Measurements from ENCODE around the gene POLR2E. TPM values are rescaled to one million over a fixed set of nuclear protein-coding genes. Genes with fewer than 3 reads are reported as not detected.
"Not testable (repeated sequence)": the region's sequence is repeated elsewhere in the genome, so short reads cannot be mapped to it uniquely, and the experiment has no call there.

The POLR2E gene
- total RNA-seq, 2 donors from 2014 or later = 63.8 to 81.4 TPM

DNA sequence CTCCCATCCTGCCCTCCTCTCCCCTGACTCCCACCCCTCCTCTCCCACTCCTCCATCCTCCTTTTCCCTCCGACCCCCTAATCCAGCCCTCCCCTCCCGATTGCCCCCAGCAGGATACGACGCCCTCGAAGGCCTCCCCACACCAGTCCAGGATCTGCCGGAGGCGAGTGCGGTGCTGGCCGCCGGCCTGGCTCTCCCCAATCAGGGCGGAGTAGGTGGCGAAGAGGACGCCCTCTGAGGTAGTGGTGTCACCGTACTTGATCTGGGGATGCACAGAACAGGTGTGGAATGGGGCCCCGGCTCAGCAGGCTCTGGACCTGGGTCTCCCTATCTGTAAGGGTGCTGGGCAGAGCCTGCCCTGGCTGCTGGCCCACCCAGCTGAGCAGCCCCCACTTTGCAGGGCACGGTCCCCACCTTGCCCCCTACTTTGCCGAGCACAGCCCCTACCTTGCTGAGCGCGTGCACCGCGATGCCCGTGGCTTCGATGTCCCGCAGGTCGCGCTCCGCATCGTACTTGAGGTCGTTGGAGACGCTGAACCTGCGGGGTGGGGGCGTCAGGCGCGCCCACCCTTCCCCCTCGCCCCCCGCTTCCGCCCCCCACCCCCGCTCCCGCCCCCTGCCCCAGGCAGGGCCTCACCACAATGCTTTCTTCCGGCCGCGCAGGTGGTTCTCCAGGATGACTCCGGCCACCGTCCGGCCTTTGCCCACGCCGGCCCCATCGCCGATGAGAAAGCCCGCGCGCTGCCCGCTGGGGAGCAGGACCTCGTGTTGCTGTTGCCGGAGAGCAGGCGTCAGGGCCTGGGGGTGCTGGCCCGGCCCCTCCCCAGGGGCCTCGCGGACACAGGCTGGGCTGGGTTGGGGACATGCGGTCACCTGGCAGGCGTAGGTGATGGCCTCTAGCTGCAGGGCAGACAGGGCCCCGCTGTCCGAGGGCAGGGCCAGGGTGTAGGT lies 27.1 kb upstream of the POLR2E start:
- Mint-ChIP-seq H3K4me1 (peaks cover 5% of the 10 kb centered on the region), H3K27me3 (no peaks in the 10 kb centered on the region), H3K27ac (no peak overlapping the region), H3K4me3 (no peak overlapping the region), H3K36me3 (ENCODE audit: low read depth) (no peaks in the 10 kb centered on the region)
- no peak for DNase-seq
- no peak for ATAC-seq
- no peaks in the 10 kb centered on the region for H3K9me3 ChIP-seq (ENCODE audit: control insufficient read depth, low read length, poor library complexity, severe bottlenecking)

GRCh38 chr19:1121395-1121794 lies 26.2 kb upstream of the POLR2E start:
- DNase-seq = no peak
- Mint-ChIP-seq H3K36me3 (ENCODE audit: low read depth) (no peaks in the 10 kb centered on the region), H3K27me3 (no peaks in the 10 kb centered on the region), H3K4me1 (peaks cover 5% of the 10 kb centered on the region), H3K27ac (peak overlapping the region; percentile 39), H3K4me3 (no peak overlapping the region)
- ATAC-seq = no peak
- no peaks in the 10 kb centered on the region for H3K9me3 ChIP-seq (ENCODE audit: control insufficient read depth, low read length, poor library complexity, severe bottlenecking)

DNA sequence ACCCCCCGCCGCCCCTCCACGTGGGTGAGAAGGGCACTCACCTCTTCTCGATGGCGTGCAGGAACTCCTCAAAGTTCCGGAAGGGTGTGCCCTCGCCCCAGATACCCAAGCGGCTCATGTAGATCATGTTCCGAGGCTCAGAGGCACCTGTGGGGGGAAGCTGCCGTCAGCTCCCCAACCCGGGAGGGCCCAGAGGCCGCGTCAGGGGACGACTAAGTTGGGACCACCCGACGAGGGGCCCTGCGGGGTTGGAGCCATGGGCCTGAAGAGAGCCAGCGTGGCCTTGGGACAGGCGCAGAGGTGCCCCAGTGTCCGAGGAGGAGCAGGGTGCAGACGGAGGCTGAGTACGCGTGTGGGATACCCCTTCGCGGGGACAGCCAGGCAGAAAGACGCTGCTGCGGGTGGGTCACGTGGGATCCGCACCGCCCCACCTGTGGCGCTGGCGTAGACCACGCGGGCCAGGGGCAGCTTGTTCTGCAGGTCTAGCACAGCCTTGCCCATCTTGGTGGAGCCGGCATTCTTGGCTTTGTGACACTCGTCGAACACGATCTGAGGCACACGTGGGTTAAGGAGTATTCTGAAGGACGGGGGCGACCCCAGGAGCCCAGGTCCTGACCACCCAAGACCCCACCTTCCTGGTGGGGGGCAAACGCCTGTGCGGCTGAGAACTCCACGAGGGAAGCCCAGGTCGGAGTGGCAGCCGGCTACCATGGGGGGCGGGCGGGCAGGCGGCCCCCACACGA lies 24.5 kb upstream of the POLR2E start:
- peaks cover 3% of the 10 kb centered on the region for H3K4me1 Mint-ChIP-seq
- H3K27me3 Mint-ChIP-seq = no peaks in the 10 kb centered on the region
- no peaks in the 10 kb centered on the region for H3K9me3 ChIP-seq (ENCODE audit: control insufficient read depth, low read length, poor library complexity, severe bottlenecking)
- no peak overlapping the region for H3K27ac Mint-ChIP-seq
- no peak overlapping the region for H3K4me3 Mint-ChIP-seq
- DNase-seq (no peak), ATAC-seq (no peak)
- no peaks in the 10 kb centered on the region for H3K36me3 Mint-ChIP-seq (ENCODE audit: low read depth)

DNA sequence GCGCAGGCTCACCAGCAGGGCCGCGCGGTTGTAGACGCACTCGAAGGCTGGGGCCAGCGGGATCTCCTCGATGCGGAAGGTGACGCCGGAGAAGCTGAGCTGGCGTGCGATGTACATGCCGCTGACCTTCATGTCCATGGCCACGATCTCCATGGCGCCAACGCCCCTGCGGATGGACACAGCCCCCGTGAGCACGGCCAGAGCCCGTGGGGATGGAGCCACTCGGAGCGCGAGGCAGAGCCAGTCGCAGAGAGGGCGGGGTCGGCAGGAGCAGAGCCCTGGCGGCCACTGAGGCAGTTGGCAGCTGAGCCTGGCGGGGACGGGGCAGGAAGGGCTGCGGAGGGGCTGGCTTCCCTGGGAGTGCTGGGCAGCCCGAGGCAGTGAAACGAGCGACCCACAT lies 23.8 kb upstream of the POLR2E start:
- Mint-ChIP-seq H3K27me3 (no peaks in the 10 kb centered on the region), H3K4me3 (peak overlapping the region; percentile 33), H3K4me1 (peaks cover 3% of the 10 kb centered on the region), H3K27ac (no peak overlapping the region), H3K36me3 (ENCODE audit: low read depth) (no peaks in the 10 kb centered on the region)
- no peak for ATAC-seq
- H3K9me3 ChIP-seq (ENCODE audit: control insufficient read depth, low read length, poor library complexity, severe bottlenecking) = no peaks in the 10 kb centered on the region
- DNase-seq = no peak

DNA sequence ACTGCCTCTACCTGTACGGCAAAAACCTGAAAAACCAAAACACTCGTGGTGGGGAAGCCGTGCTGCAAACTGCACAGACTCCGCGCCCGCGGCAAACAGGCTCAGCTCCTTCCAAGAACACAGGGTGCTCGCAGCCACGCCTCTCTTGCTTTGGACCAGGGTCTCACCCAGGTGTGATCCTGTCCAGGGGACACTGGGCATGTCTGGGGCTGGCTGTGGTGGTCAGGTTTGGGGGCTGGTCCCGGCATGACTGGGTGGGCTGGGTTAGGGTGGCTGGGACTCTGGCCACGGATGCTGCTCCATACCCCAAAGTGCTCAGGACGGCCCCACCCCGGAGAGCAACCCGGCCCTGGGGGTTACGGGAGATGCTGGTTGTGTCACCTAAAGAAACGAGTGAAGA lies 22.5 kb upstream of the POLR2E start:
- ATAC-seq = no peak
- no peaks in the 10 kb centered on the region for H3K27me3 Mint-ChIP-seq
- no peak for DNase-seq
- H3K4me1 Mint-ChIP-seq = peaks cover 2% of the 10 kb centered on the region
- H3K36me3 Mint-ChIP-seq (ENCODE audit: low read depth) = no peaks in the 10 kb centered on the region
- H3K9me3 ChIP-seq (ENCODE audit: control insufficient read depth, low read length, poor library complexity, severe bottlenecking) = no peaks in the 10 kb centered on the region
- no peak overlapping the region for H3K27ac Mint-ChIP-seq
- no peak overlapping the region for H3K4me3 Mint-ChIP-seq

GRCh38 chr19:1116726-1117581 lies 21.8 kb upstream of the POLR2E start:
- Mint-ChIP-seq H3K27ac (no peak overlapping the region), H3K36me3 (ENCODE audit: low read depth) (no peaks in the 10 kb centered on the region), H3K27me3 (no peaks in the 10 kb centered on the region), H3K4me3 (no peak overlapping the region), H3K4me1 (peaks cover 2% of the 10 kb centered on the region)
- DNase-seq (peak in 1 of 3 donors; percentile 8), ATAC-seq (no peak)
- no peaks in the 10 kb centered on the region for H3K9me3 ChIP-seq (ENCODE audit: control insufficient read depth, low read length, poor library complexity, severe bottlenecking)

DNA sequence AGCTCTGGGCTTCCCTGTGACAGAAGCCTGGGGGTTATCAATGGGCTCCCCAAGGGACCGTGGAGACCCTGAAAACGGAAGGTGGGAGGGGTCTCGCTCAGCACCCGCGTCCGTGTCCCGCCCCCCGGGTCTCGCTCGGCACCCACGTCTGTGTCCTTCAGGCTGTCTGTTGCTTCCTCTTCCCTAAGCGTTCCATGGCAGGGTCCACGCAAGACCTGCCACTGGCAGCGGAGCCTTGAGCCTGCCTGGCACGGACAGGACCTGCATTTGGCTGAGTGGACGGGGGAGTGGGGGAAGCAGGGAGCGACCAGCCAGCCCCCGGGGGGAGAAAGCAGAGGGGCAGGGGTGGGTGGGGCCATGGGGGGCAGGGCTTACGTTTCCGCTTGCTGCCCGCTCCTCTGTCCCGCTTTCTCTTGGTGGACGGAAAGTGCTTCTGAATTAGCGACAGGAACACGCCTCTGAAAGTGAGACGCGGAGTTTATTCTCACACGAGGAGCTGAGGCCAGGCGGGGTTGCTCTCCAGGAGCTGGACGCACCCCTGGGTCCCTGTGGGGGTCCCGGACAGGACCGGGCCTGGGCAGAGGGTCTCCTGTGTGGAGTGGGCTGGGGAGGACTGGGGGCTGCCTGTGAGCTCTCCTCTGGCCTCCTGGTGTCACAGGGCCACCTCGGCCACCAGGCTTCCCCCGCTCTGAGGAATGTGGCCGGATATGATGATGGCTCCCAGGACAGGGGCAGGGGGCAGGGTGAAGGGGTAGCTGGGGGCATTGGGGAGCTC lies 20.7 kb upstream of the POLR2E start:
- Mint-ChIP-seq H3K27ac (peak overlapping the region; percentile 6), H3K36me3 (ENCODE audit: low read depth) (no peaks in the 10 kb centered on the region)
- ATAC-seq = no peak

GRCh38 chr19:1114728-1115127 lies 19.6 kb upstream of the POLR2E start:
- not testable (repeated sequence) for H3K4me1 Mint-ChIP-seq; ATAC-seq; DNase-seq; H3K27me3 Mint-ChIP-seq; H3K9me3 ChIP-seq (ENCODE audit: control insufficient read depth, low read length, poor library complexity, severe bottlenecking); H3K36me3 Mint-ChIP-seq (ENCODE audit: low read depth); H3K27ac Mint-ChIP-seq
- H3K4me3 Mint-ChIP-seq = peak overlapping the region; percentile 63

More for the DNA sequence above, 20.7 kb upstream of the POLR2E start:
- Mint-ChIP-seq H3K4me1 (no peaks in the 10 kb centered on the region), H3K4me3 (no peak overlapping the region), H3K27me3 (no peaks in the 10 kb centered on the region)
- no peaks in the 10 kb centered on the region for H3K9me3 ChIP-seq (ENCODE audit: control insufficient read depth, low read length, poor library complexity, severe bottlenecking)
- no peak for DNase-seq

GRCh38 chr19:1113986-1114483 lies 18.9 kb upstream of the POLR2E start:
- H3K27ac Mint-ChIP-seq = peak overlapping the region; percentile 4
- H3K27me3 Mint-ChIP-seq = no peaks in the 10 kb centered on the region
- no peak for ATAC-seq
- H3K36me3 Mint-ChIP-seq (ENCODE audit: low read depth) = no peaks in the 10 kb centered on the region
- H3K4me1 Mint-ChIP-seq = no peaks in the 10 kb centered on the region
- H3K4me3 Mint-ChIP-seq = no peak overlapping the region
- peak in 1 of 3 donors; percentile 9 for DNase-seq
- no peaks in the 10 kb centered on the region for H3K9me3 ChIP-seq (ENCODE audit: control insufficient read depth, low read length, poor library complexity, severe bottlenecking)

DNA sequence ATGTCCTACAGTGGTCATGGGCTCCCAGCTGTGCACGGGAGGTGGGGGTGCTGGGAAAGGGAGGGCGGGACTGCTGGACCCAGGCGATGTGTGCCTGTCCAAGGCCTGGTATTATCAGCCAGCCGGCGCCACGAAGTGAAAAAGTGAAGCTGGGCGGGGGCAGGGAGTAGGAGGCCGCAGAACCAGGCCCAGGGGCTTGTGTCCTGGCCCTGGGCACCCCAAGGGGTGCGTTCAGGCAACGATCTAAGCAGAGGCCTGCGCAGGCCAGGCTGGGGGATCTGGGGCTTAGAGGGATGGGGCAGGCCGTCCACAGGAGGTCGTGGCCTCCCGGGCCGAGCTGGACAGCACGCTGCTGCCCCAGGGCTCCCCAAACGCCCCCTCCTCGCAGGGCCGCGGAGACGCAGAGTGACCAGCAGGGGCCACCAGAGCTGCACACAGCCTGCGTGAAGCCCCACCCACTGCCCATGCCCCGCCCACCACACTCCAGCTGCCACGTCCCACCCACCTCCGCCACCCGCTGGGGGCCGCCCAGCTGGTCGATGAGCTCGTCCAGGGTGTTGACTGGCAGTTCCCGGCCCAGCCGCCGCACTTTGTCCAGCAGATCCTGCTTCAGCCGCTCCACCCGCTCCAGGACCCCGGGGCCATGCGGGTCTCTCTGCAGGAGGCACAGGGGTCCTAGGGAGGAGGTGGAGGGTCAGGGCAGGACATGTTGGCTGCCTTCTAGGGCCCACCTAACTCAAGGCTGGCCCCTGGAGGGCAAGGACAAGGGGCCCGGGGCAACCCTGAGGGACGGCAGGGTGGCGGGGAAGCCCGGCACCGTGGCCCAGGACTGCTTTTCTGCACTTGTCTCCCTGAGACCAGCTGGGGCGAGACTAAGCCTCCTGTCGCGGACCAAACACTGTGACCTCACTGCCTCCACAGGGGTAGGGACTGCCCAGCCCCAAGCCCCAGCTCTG lies 18.1 kb upstream of the POLR2E start:
- ATAC-seq = peak; percentile 86
- peak; percentile 67 to 79 (median 77) for DNase-seq
- Mint-ChIP-seq H3K36me3 (ENCODE audit: low read depth) (no peaks in the 10 kb centered on the region), H3K27ac (peak overlapping the region; percentile 4), H3K4me3 (peak overlapping the region; percentile 7), H3K27me3 (no peaks in the 10 kb centered on the region), H3K4me1 (no peaks in the 10 kb centered on the region)
- H3K9me3 ChIP-seq (ENCODE audit: control insufficient read depth, low read length, poor library complexity, severe bottlenecking) = no peaks in the 10 kb centered on the region

- H3K36me3 Mint-ChIP-seq (ENCODE audit: low read depth) = no peaks in the 10 kb centered on the region
Observed at GRCh38 chr19:1112268-1113029, 17.3 kb upstream of the POLR2E start.

More at GRCh38 chr19:1112268-1113029, 17.3 kb upstream of the POLR2E start:
- no peak overlapping the region for H3K4me3 Mint-ChIP-seq
- DNase-seq (peak in 1 of 3 donors; percentile 12), ATAC-seq (no peak)
- H3K4me1 Mint-ChIP-seq = no peaks in the 10 kb centered on the region
- no peaks in the 10 kb centered on the region for H3K27me3 Mint-ChIP-seq
- no peaks in the 10 kb centered on the region for H3K9me3 ChIP-seq (ENCODE audit: control insufficient read depth, low read length, poor library complexity, severe bottlenecking)
- no peak overlapping the region for H3K27ac Mint-ChIP-seq
